Activated CD8-positive, alpha-beta T cell treated with anti-CD3 and anti-CD28 coated beads for 36 hours (primary cell): Measurements from ENCODE around the gene CAVIN1. TPM values are rescaled to one million over a fixed set of nuclear protein-coding genes. Genes with fewer than 3 reads are reported as not detected.
"Not testable (repeated sequence)": the region's sequence is repeated elsewhere in the genome, so short reads cannot be mapped to it uniquely, and the experiment has no call there.

Experiments used
- ATAC-seq: fragments of 200-7000 bp; cut with Tn5 transposase; one replicate; pipeline ENCODE4 v1.10.0; 2021; ENCODE audit warnings: mild to moderate bottlenecking, moderate library complexity
- CTCF ChIA-PET: fragments of 350-600 bp; sonication (Branson Sonifier 250); formaldehyde crosslinking; loops from one replicate; lab custom pipeline; 2021; ENCODE audit warnings: antibody characterized with exemption; lab: Charles Lee
- POLR2A ChIA-PET: fragments of 350-600 bp; sonication (Branson Sonifier 250); formaldehyde crosslinking; loops from one replicate; lab custom pipeline; 2021; ENCODE audit warnings: antibody characterized with exemption; lab: Charles Lee
- DNase-seq: peaks from one replicate; pipeline ENCODE4 v3.0.0-alpha.2; 2020
- H3K27ac Mint-ChIP-seq: one replicate; pipeline ENCODE4 v1.8.0; 2021; ENCODE audit warnings: mild to moderate bottlenecking, mixed read lengths
- H3K27me3 Mint-ChIP-seq: one replicate; pipeline ENCODE4 v1.8.0; 2021; ENCODE audit warnings: mixed read lengths
- H3K36me3 Mint-ChIP-seq: one replicate; pipeline ENCODE4 v1.8.0; 2021; ENCODE audit warnings: low read depth, mixed read lengths
- H3K4me1 Mint-ChIP-seq: one replicate; pipeline ENCODE4 v1.8.0; 2021; ENCODE audit warnings: low read depth, mixed read lengths
- H3K4me3 Mint-ChIP-seq: one replicate; pipeline ENCODE4 v1.8.0; 2021; ENCODE audit warnings: mild to moderate bottlenecking, moderate library complexity, mixed read lengths
- H3K9me3 Mint-ChIP-seq: one replicate; pipeline ENCODE4 v1.8.0; 2021; ENCODE audit warnings: mixed read lengths
- CTCF ChIP-seq: fragments of 200-600 bp; IDR thresholded peaks from one replicate; pipeline ENCODE4 v1.8.0; 2022; ENCODE audit warnings: antibody characterized with exemption, mild to moderate bottlenecking
- intact Hi-C: fragments of 100-400 bp; cut with micrococcal nuclease; formaldehyde crosslinking; loops from one replicate; pipeline ENCODE4 v1.10.0; 2022
- total RNA-seq, 2 experiments: library from RNA; stranded (reverse); gene quantifications; one replicate each; pipeline ENCODE4 v1.2.3, GENCODE V29; 2021

Gene CAVIN1
- total RNA-seq, 2 experiments from 2014 or later = 1.8 to 2.0 TPM

- Mint-ChIP-seq H3K9me3 (no peaks in the 10 kb centered on the region), H3K36me3 (no peaks in the 10 kb centered on the region), H3K4me3 (no peak overlapping the region), H3K4me1 (peaks cover 40% of the 10 kb centered on the region), H3K27ac (no peak overlapping the region), H3K27me3 (no peaks in the 10 kb centered on the region)
- ATAC-seq (peak; percentile 75), DNase-seq (peak; percentile 85)
- POLR2A ChIA-PET = interaction anchor here (0.5 to 5.6 kb wide), 10 partner anchors 14 to 336 kb away, joined by 3 to 39 read pairs (median 6); partner anchors contain the start of gene STAT3
- peak; percentile 69 for TF ChIP-seq CTCF
- intact Hi-C loops = no loop called here
- CTCF ChIA-PET = interaction anchor here (0.6 to 32.2 kb wide), 48 partner anchors 11 to 284 kb away, joined by 3 to 968 read pairs (median 4); partner anchors contain the start of genes CAVIN1, GHDC, STAT3 and STAT5A
These were observed 19.9 kb downstream of the CAVIN1 start for GRCh38 chr17:42403150-42403549.

GRCh38 chr17:42402117-42402516, 20.9 kb downstream of the CAVIN1 start:
- peaks cover 37% of the 10 kb centered on the region for H3K4me1 Mint-ChIP-seq
- H3K36me3 Mint-ChIP-seq = no peaks in the 10 kb centered on the region
- no peaks in the 10 kb centered on the region for H3K9me3 Mint-ChIP-seq
- H3K4me3 Mint-ChIP-seq = no peak overlapping the region
- intact Hi-C loops = no loop called here
- no peaks in the 10 kb centered on the region for H3K27me3 Mint-ChIP-seq
- POLR2A ChIA-PET = interaction anchor here (1.4 to 5.6 kb wide), 5 partner anchors 13 to 109 kb away, joined by 4 to 39 read pairs (median 6); partner anchors contain the start of gene STAT3
- no peak for DNase-seq
- TF ChIP-seq CTCF = no peak
- H3K27ac Mint-ChIP-seq = peak overlapping the region; percentile 52
- ATAC-seq = no peak
- CTCF ChIA-PET = interaction anchor here (1.2 to 32.2 kb wide), 12 partner anchors 10 to 131 kb away, joined by 4 to 968 read pairs (median 6); partner anchors contain the start of genes CAVIN1 and STAT3

- H3K27ac Mint-ChIP-seq = peak overlapping the region; percentile 46
- DNase-seq, H3K9me3 Mint-ChIP-seq, H3K27me3 Mint-ChIP-seq, H3K36me3 Mint-ChIP-seq, H3K4me3 Mint-ChIP-seq, ATAC-seq, intact Hi-C loops: not testable (repeated sequence)
- CTCF ChIA-PET = interaction anchor here (3.0 to 32.2 kb wide), 3 partner anchors 8 to 179 kb away, joined by 11 to 968 read pairs (median 140); partner anchors contain the start of gene STAT3
- POLR2A ChIA-PET = interaction anchor here (2.6 kb wide), 1 partner anchor 12 kb away, joined by 9 read pairs; the partner anchor contains the start of gene STAT3
- peaks cover 31% of the 10 kb centered on the region for H3K4me1 Mint-ChIP-seq
These were observed 22.1 kb downstream of the CAVIN1 start for GRCh38 chr17:42400844-42401375.

GRCh38 chr17:42399948-42400843, 22.9 kb downstream of the CAVIN1 start:
- no peak for DNase-seq
- peak overlapping the region; percentile 32 for H3K27ac Mint-ChIP-seq
- ChIA-PET CTCF (interaction anchor here (0.7 to 32.2 kb wide), 9 partner anchors 7 to 178 kb away, joined by 3 to 968 read pairs (median 6); partner anchors contain the start of gene STAT3), POLR2A (interaction anchor here (0.6 to 2.6 kb wide), 4 partner anchors 9 to 187 kb away, joined by 3 to 9 read pairs (median 3); partner anchors contain the start of gene STAT3)
- H3K36me3 Mint-ChIP-seq = no peaks in the 10 kb centered on the region
- no peaks in the 10 kb centered on the region for H3K27me3 Mint-ChIP-seq
- peak; percentile 35 for ATAC-seq
- H3K9me3 Mint-ChIP-seq = no peaks in the 10 kb centered on the region
- intact Hi-C loops = no loop called here
- H3K4me3 Mint-ChIP-seq = no peak overlapping the region
- peaks cover 30% of the 10 kb centered on the region for H3K4me1 Mint-ChIP-seq
- TF ChIP-seq CTCF = no peak

- CTCF ChIA-PET = interaction anchor here (0.7 to 32.2 kb wide), 11 partner anchors 7 to 218 kb away, joined by 3 to 968 read pairs (median 3); partner anchors contain the start of genes KCNH4 and STAT3
- no peak for TF ChIP-seq CTCF
- DNase-seq (no peak), ATAC-seq (no peak)
- intact Hi-C loops = no loop called here
- H3K36me3 Mint-ChIP-seq = no peaks in the 10 kb centered on the region
- H3K27ac Mint-ChIP-seq = no peak overlapping the region
- H3K27me3 Mint-ChIP-seq = no peaks in the 10 kb centered on the region
- no peaks in the 10 kb centered on the region for H3K9me3 Mint-ChIP-seq
- no peak overlapping the region for H3K4me3 Mint-ChIP-seq
- H3K4me1 Mint-ChIP-seq = peaks cover 30% of the 10 kb centered on the region
- POLR2A ChIA-PET = interaction anchor here (0.9 to 2.6 kb wide), 7 partner anchors 8 to 80 kb away, joined by 3 to 9 read pairs (median 4); partner anchors contain the start of gene STAT3
These were observed 23.9 kb downstream of the CAVIN1 start for GRCh38 chr17:42399121-42399520.

GRCh38 chr17:42395601-42396000, 27.5 kb downstream of the CAVIN1 start:
- H3K9me3 Mint-ChIP-seq, H3K36me3 Mint-ChIP-seq, DNase-seq, H3K27me3 Mint-ChIP-seq, H3K4me3 Mint-ChIP-seq, H3K27ac Mint-ChIP-seq, ATAC-seq, intact Hi-C loops: not testable (repeated sequence)
- H3K4me1 Mint-ChIP-seq = peaks cover 34% of the 10 kb centered on the region
- POLR2A ChIA-PET = interaction anchor here (1.6 kb wide), 1 partner anchor 79 kb away, joined by 6 read pairs; no protein-coding TSS in a partner anchor
- CTCF ChIA-PET = interaction anchor here (11.1 to 32.2 kb wide), 2 partner anchors 9 to 73 kb away, joined by 140 to 968 read pairs; no protein-coding TSS in a partner anchor
